Ishikawa (cell line): Measurements from ENCODE around the gene ZCCHC7.

Experiments
- EGR1 ChIP-seq: IDR thresholded peaks from 2 replicates; pipeline ENCODE4 v1.6.1; 2012
- EP300 ChIP-seq: IDR thresholded peaks from 2 replicates; pipeline ENCODE4 v1.6.1; 2012; ENCODE audit warnings: borderline replicate concordance
- FOXM1 ChIP-seq: IDR thresholded peaks from 2 replicates; pipeline ENCODE4 v1.6.1; 2012; ENCODE audit warnings: low read depth, borderline replicate concordance
- RAD21 ChIP-seq: IDR thresholded peaks from 2 replicates; pipeline ENCODE4 v1.6.1; 2012; ENCODE audit warnings: low read depth

GRCh38 chr9:37371565-37372464 is 251.4 kb downstream of the ZCCHC7 start:
- TF ChIP-seq EP300 (no peak), FOXM1 (no peak), RAD21 (no peak), EGR1 (no peak)
